A673 (cell line): ENCODE data around the gene ERC1. TPM values are rescaled to one million over a fixed set of nuclear protein-coding genes. Genes with fewer than 3 reads are reported as not detected.

Experiments used
- BruUV-seq: library from RNA; stranded (reverse); fragments of 400-500 nt; replicated peaks from 2 replicates; lab custom pipeline; 2021; lab: Mats Ljungman, UMichigan
- CTCF ChIA-PET: fragments of 300-600 bp; sonication (Branson Sonifier 250); formaldehyde crosslinking; loops from one replicate; lab custom pipeline; 2022; ENCODE audit warnings: antibody characterized with exemption; lab: Charles Lee
- POLR2A ChIA-PET: fragments of 300-600 bp; sonication (Branson Sonifier 250); formaldehyde crosslinking; loops from one replicate; lab custom pipeline; 2022; ENCODE audit warnings: antibody characterized with exemption; ENCODE audit not compliant: low non-redundant PET; lab: Charles Lee
- DNase-seq: peaks from one replicate; pipeline ENCODE4 v3.0.0-alpha.2; 2015; ENCODE audit warnings: low spot score
- H3K27ac ChIP-seq: fragments of 200-600 bp; sonication (generic); 2 replicates; pipeline ENCODE4 v1.5.1; 2016; ENCODE audit warnings: mixed run types, low read depth, mild to moderate bottlenecking, mixed read lengths, antibody characterized with exemption, low read length; ENCODE audit not compliant: poor library complexity, severe bottlenecking
- H3K27me3 ChIP-seq: fragments of 200-600 bp; sonication (generic); replicated peaks from 2 replicates; pipeline ENCODE4 v1.6.1; 2017; ENCODE audit warnings: mixed run types, low read depth, mild to moderate bottlenecking, mixed read lengths, antibody characterized with exemption, low read length; ENCODE audit not compliant: insufficient read depth, poor library complexity
- H3K36me3 ChIP-seq: fragments of 200-600 bp; sonication (generic); 2 replicates; pipeline ENCODE4 v1.6.1; 2016; ENCODE audit warnings: mixed run types, mild to moderate bottlenecking, mixed read lengths, antibody characterized with exemption, low read length; ENCODE audit not compliant: insufficient read depth, poor library complexity, severe bottlenecking
- H3K4me1 ChIP-seq: fragments of 200-600 bp; sonication (generic); 2 replicates; pipeline ENCODE4 v1.6.1; 2017; ENCODE audit warnings: mixed run types, mild to moderate bottlenecking, mixed read lengths, antibody characterized with exemption, low read length; ENCODE audit not compliant: insufficient read depth, poor library complexity, severe bottlenecking
- H3K4me3 ChIP-seq: fragments of 200-600 bp; sonication (generic); 2 replicates; pipeline ENCODE4 v1.5.1; 2016; ENCODE audit warnings: low read depth, mixed run types, mild to moderate bottlenecking, mixed read lengths, low read length; ENCODE audit not compliant: poor library complexity, severe bottlenecking
- H3K9me3 ChIP-seq: fragments of 200-600 bp; sonication (generic); 2 replicates; pipeline ENCODE4 v1.6.1; 2016; ENCODE audit warnings: mixed run types, low read depth, mild to moderate bottlenecking, mixed read lengths, antibody characterized with exemption, low read length; ENCODE audit not compliant: poor library complexity, severe bottlenecking
- CTCF ChIP-seq: fragments of 300-800, 200-600 bp; sonication (generic); conservative IDR thresholded peaks from 2 replicates; pipeline ENCODE4 v1.5.1; 2017; ENCODE audit warnings: low read depth, mild to moderate bottlenecking, antibody characterized with exemption, low read length, moderate library complexity, mixed read lengths
- EZH2 ChIP-seq: fragments of 200-600 bp; sonication (generic); IDR thresholded peaks from 2 replicates; pipeline ENCODE4 v1.6.1; 2017; ENCODE audit warnings: borderline replicate concordance, low read depth, mild to moderate bottlenecking, mixed read lengths, antibody characterized with exemption, low read length; ENCODE audit not compliant: poor library complexity, severe bottlenecking
- intact Hi-C: fragments of 100-400 bp; cut with micrococcal nuclease; formaldehyde crosslinking; loops from one replicate; pipeline ENCODE4 v1.10.0; 2022; ENCODE audit not compliant: unreplicated experiment
- total RNA-seq: library from RNA; stranded (reverse); gene quantifications from 2 replicates; pipeline ENCODE4 v1.2.3, GENCODE V29; 2021

Gene ERC1
- total RNA-seq, 1 experiment from 2014 or later: 60.7 TPM

GRCh38 chr12:1413930-1414329, 422.9 kb downstream of the ERC1 start:
- ChIA-PET POLR2A (no interaction called here), CTCF (no interaction called here)
- TF ChIP-seq EZH2 (no peak), CTCF (no peak)
- Histone ChIP-seq H3K36me3 (no peaks in the 10 kb centered on the region), H3K4me1 (no peaks in the 10 kb centered on the region), H3K27ac (no peak overlapping the region), H3K9me3 (no peaks in the 10 kb centered on the region), H3K27me3 (no peaks in the 10 kb centered on the region), H3K4me3 (no peak overlapping the region)
- DNase-seq: no peak
- intact Hi-C loops: no loop called here
- no TSS peak for BruUV-seq

GRCh38 chr12:1418144-1418543, 427.1 kb downstream of the ERC1 start:
- peaks cover 7% of the 10 kb centered on the region for H3K9me3 ChIP-seq
- no peaks in the 10 kb centered on the region for H3K4me1 ChIP-seq
- no TSS peak for BruUV-seq
- H3K27ac ChIP-seq: no peak overlapping the region
- CTCF ChIA-PET: interaction anchor here (0.5 to 0.6 kb wide), 2 partner anchors 38 to 647 kb away, joined by 3 to 6 read pairs; no protein-coding TSS in a partner anchor
- TF ChIP-seq EZH2 (no peak), CTCF (no peak)
- no peak overlapping the region for H3K4me3 ChIP-seq
- H3K27me3 ChIP-seq: no peaks in the 10 kb centered on the region
- DNase-seq: no peak
- no peaks in the 10 kb centered on the region for H3K36me3 ChIP-seq
- POLR2A ChIA-PET: no interaction called here
- intact Hi-C loops: no loop called here

- Histone ChIP-seq H3K4me1 (no peaks in the 10 kb centered on the region), H3K27ac (no peak overlapping the region), H3K27me3 (no peaks in the 10 kb centered on the region), H3K4me3 (no peak overlapping the region), H3K36me3 (no peaks in the 10 kb centered on the region), H3K9me3 (peaks cover 7% of the 10 kb centered on the region)
- ChIA-PET POLR2A (no interaction called here), CTCF (no interaction called here)
- intact Hi-C loops: no loop called here
- no TSS peak for BruUV-seq
- TF ChIP-seq EZH2 (no peak), CTCF (no peak)
- no peak for DNase-seq
These were observed 428.9 kb downstream of the ERC1 start for GRCh38 chr12:1419849-1420371.
